H1 (cell line): Measurements from ENCODE around the gene RO60. TPM values are rescaled to one million over a fixed set of nuclear protein-coding genes. Genes with fewer than 3 reads are reported as not detected.

Experiments
- CTCF ChIA-PET: fragments of 300-600 bp; sonication (Branson Sonifier 250); formaldehyde crosslinking; loops from one replicate; lab custom pipeline; 2021; ENCODE audit not compliant: partially characterized antibody; lab: Charles Lee
- POLR2A ChIA-PET: fragments of 300-600 bp; sonication (Branson Sonifier 250); formaldehyde crosslinking; loops from one replicate; lab custom pipeline; 2021; ENCODE audit warnings: inconsistent platforms; ENCODE audit not compliant: partially characterized antibody; lab: Charles Lee
- DNase-seq, 2 experiments: peaks; one replicate each; pipeline versions ENCODE4 v3.0.0 to v3.0.0-alpha.2; 2010 to 2022; ENCODE audit warnings: low spot score in 2 of 2, low read depth in 1 of 2, mixed read lengths in 1 of 2
- FAIRE-seq: peaks from 2 replicates; lab custom pipeline; 2011; peaks lifted over from hg19 to GRCh38; lab: Jason Lieb, UNC
- H2AFZ ChIP-seq: 2 replicates; pipeline ENCODE4 v1.8.1; 2012; ENCODE audit warnings: low read length, inconsistent platforms
- H2AK5ac ChIP-seq: 2 replicates; pipeline ENCODE4 v1.6.1; 2013; ENCODE audit warnings: low read depth, low read length
- H2BK120ac ChIP-seq: replicated peaks from 2 replicates; pipeline ENCODE3; 2013; ENCODE audit warnings: low read depth, low read length, inconsistent platforms
- H2BK12ac ChIP-seq: 2 replicates; pipeline ENCODE4 v1.6.1; 2013; ENCODE audit warnings: low read depth, low read length
- H2BK15ac ChIP-seq: 2 replicates; pipeline ENCODE4 v1.6.1; 2013; ENCODE audit warnings: low read length
- H2BK20ac ChIP-seq: 2 replicates; pipeline ENCODE4 v1.6.1; 2013; ENCODE audit warnings: low read length
- H2BK5ac ChIP-seq: 2 replicates; pipeline ENCODE4 v1.6.1; 2013; ENCODE audit warnings: low read depth, low read length
- H3K14ac ChIP-seq: 2 replicates; pipeline ENCODE4 v1.6.1; 2013; ENCODE audit warnings: inconsistent platforms; ENCODE audit not compliant: insufficient read length
- H3K18ac ChIP-seq: 2 replicates; pipeline ENCODE4 v1.6.1; 2013; ENCODE audit warnings: low read length; ENCODE audit errors: extremely low read depth
- H3K23ac ChIP-seq: 2 replicates; pipeline ENCODE4 v1.6.1; 2013; ENCODE audit warnings: inconsistent platforms; ENCODE audit not compliant: insufficient read length
- H3K23me2 ChIP-seq: 2 replicates; pipeline ENCODE4 v1.6.1; 2013; ENCODE audit warnings: low read depth, low read length
- H3K27ac ChIP-seq: 2 replicates; pipeline ENCODE4 v1.6.1; 2011; ENCODE audit warnings: low read depth, low read length, inconsistent platforms
- H3K27me3 ChIP-seq, 4 experiments: replicated peaks in 1 of 4; 1 replicate in 1 of 4; 2 replicates in 3 of 4; pipeline versions ENCODE4 v1.6.1 to v1.8.1; 2011 to 2013; ENCODE audit warnings: low read length in 3 of 4, mild to moderate bottlenecking in 3 of 4, inconsistent platforms in 2 of 4, mixed read lengths in 2 of 4, moderate library complexity in 1 of 4; ENCODE audit not compliant: control insufficient read depth in 3 of 4, insufficient read depth in 3 of 4; ENCODE audit errors: extremely low read depth in 1 of 4
- H3K36me3 ChIP-seq, 4 experiments: 2 replicates each; pipeline versions ENCODE4 v1.6.1 to v1.8.1; 2011 to 2013; ENCODE audit warnings: mild to moderate bottlenecking in 4 of 4, low read length in 3 of 4, moderate library complexity in 2 of 4, control low read depth in 1 of 4, inconsistent platforms in 1 of 4; ENCODE audit not compliant: insufficient read depth in 4 of 4, control insufficient read depth in 2 of 4
- H3K4ac ChIP-seq: replicated peaks from 2 replicates; pipeline ENCODE3; 2013; ENCODE audit warnings: low read length, low read depth, mixed read lengths, inconsistent platforms; ENCODE audit not compliant: insufficient read length
- H3K4me1 ChIP-seq, 4 experiments: replicated peaks in 1 of 4; 1 replicate in 1 of 4; 2 replicates in 3 of 4; pipeline versions ENCODE4 v1.6.1 to v1.8.1; 2011 to 2013; ENCODE audit warnings: low read length in 3 of 4, inconsistent platforms in 2 of 4, mixed read lengths in 1 of 4; ENCODE audit not compliant: insufficient read depth in 4 of 4, control insufficient read depth in 3 of 4
- H3K4me2 ChIP-seq, 2 experiments: 2 replicates each; pipeline versions ENCODE4 v1.6.1 to v1.8.1; 2011 to 2013; ENCODE audit warnings: low read depth in 2 of 2, low read length in 2 of 2, control low read depth in 1 of 2, inconsistent platforms in 1 of 2, mild to moderate bottlenecking in 1 of 2; ENCODE audit not compliant: insufficient read depth in 1 of 2
- H3K4me3 ChIP-seq, 4 experiments: fragments of 200-600, 300-600 bp in 1 of 4; sonication (generic), shearing (Covaris generic), sonication (Bioruptor Twin) in 1 of 4; 2 replicates each; pipeline versions ENCODE4 v1.5.1 to v1.8.1; 2011 to 2016; ENCODE audit warnings: low read length in 4 of 4, low read depth in 3 of 4, control low read depth in 2 of 4, inconsistent platforms in 2 of 4, mild to moderate bottlenecking in 2 of 4, mixed read lengths in 1 of 4, moderate library complexity in 1 of 4; ENCODE audit not compliant: insufficient read depth in 2 of 4; ENCODE audit errors: extremely low read depth in 1 of 4
- H3K56ac ChIP-seq: replicated peaks from 2 replicates; pipeline ENCODE3; 2013; ENCODE audit warnings: low read depth, mild to moderate bottlenecking, mixed read lengths, low read length, inconsistent platforms; ENCODE audit not compliant: insufficient read length
- H3K79me1 ChIP-seq: 2 replicates; pipeline ENCODE4 v1.6.1; 2013; ENCODE audit warnings: low read depth, low read length, control low read depth
- H3K79me2 ChIP-seq, 2 experiments: 2 replicates each; pipeline versions ENCODE4 v1.6.1 to v1.8.1; 2012 to 2013; ENCODE audit warnings: low read length in 2 of 2, mild to moderate bottlenecking in 2 of 2, inconsistent platforms in 1 of 2; ENCODE audit not compliant: insufficient read depth in 2 of 2, control insufficient read depth in 1 of 2
- H3K9ac ChIP-seq, 4 experiments: replicated peaks in 1 of 4; 1 replicate in 1 of 4; 2 replicates in 3 of 4; pipeline versions ENCODE4 v1.6.1 to v1.8.1; 2011 to 2013; ENCODE audit warnings: low read depth in 3 of 4, low read length in 3 of 4, control low read depth in 2 of 4, mild to moderate bottlenecking in 2 of 4, moderate library complexity in 2 of 4, inconsistent platforms in 1 of 4; ENCODE audit errors: extremely low read depth in 1 of 4
- H3K9me3 ChIP-seq, 2 experiments: 2 replicates each; pipeline versions ENCODE4 v1.6.1 to v1.8.1; 2012 to 2013; ENCODE audit warnings: mild to moderate bottlenecking in 2 of 2, moderate library complexity in 2 of 2, control low read depth in 1 of 2, inconsistent platforms in 1 of 2, low read depth in 1 of 2, low read length in 1 of 2, mixed read lengths in 1 of 2; ENCODE audit not compliant: insufficient read depth in 2 of 2
- H4K20me1 ChIP-seq, 2 experiments: replicated peaks in 1 of 2; 2 replicates each; pipeline versions ENCODE3 to v1.8.1; 2011 to 2013; ENCODE audit warnings: inconsistent platforms in 2 of 2, low read length in 2 of 2, mild to moderate bottlenecking in 1 of 2; ENCODE audit not compliant: insufficient read depth in 2 of 2, control insufficient read depth in 1 of 2
- H4K5ac ChIP-seq: 2 replicates; pipeline ENCODE4 v1.6.1; 2013; ENCODE audit warnings: low read length, low read depth, mixed read lengths, inconsistent platforms; ENCODE audit not compliant: insufficient read length
- H4K8ac ChIP-seq: 2 replicates; pipeline ENCODE4 v1.8.0; 2013; ENCODE audit warnings: mild to moderate bottlenecking, moderate library complexity, low read length, inconsistent platforms; ENCODE audit not compliant: insufficient read depth; ENCODE audit errors: extremely low read depth
- H4K91ac ChIP-seq: replicated peaks from 2 replicates; pipeline ENCODE3; 2013; ENCODE audit warnings: low read length, mixed read lengths, inconsistent platforms; ENCODE audit not compliant: insufficient read length
- CHD2 ChIP-seq: IDR thresholded peaks from 2 replicates; pipeline ENCODE4 v1.6.1; 2012; ENCODE audit warnings: low read length, improper control_type of control experiment
- USF2 ChIP-seq: IDR thresholded peaks from 2 replicates; pipeline ENCODE4 v1.6.1; 2011; ENCODE audit warnings: low read length, improper control_type of control experiment
- polyA plus RNA-seq, 7 experiments: library from polyadenylated mRNA; depleted of rRNA in 3 of 7; stranded (reverse) in 5 of 7; unstranded in 2 of 7; fragments of >200 nt in 5 of 7; fragments of 200-250 nt in 2 of 7; gene quantifications; 1 replicate in 5 of 7; 2 replicates in 1 of 7; 4 replicates in 1 of 7; pipeline versions ENCODE4 v1.2.1 to v1.2.3, GENCODE V29; 2011 to 2013; ENCODE audit warnings: missing spikeins in 2 of 7, mixed read lengths in 2 of 7
- total RNA-seq: library from RNA; stranded (reverse); fragmentation: NEBNext Ultra II Directional; extraction: Animal tissue kit (Norgen Biotek cat#: 25700); gene quantifications from 2 replicates; pipeline ENCODE4 v1.2.1, GENCODE V29; 2021

RO60 gene
- total and polyA plus RNA-seq, 2 of the 8 experiments (the other 6 are each of a cell fraction or from before 2014, with no cell fraction given): 13.6 to 103 TPM

GRCh38 chr1:193025218-193025617 lies 34.2 kb upstream of the RO60 start:
- ChIA-PET POLR2A (no interaction called here), CTCF (interaction anchor here (1.1 to 2.2 kb wide), 3 partner anchors 15 to 218 kb away, joined by 3 to 8 read pairs (median 7); no protein-coding TSS in a partner anchor)
- Histone ChIP-seq H3K4ac (no peak overlapping the region), H3K4me1 (no peaks in the 10 kb centered on the region), H3K23ac (no peak overlapping the region), H3K27me3 (no peaks in the 10 kb centered on the region), H3K23me2 (no peaks in the 10 kb centered on the region), H3K79me2 (no peaks in the 10 kb centered on the region), H4K20me1 (peaks cover 0 to under 1% of the 10 kb centered on the region in 2 experiments), H3K79me1 (no peaks in the 10 kb centered on the region), H3K4me2 (no peak overlapping the region), H3K14ac (no peak overlapping the region), H2BK12ac (no peak overlapping the region), H2BK5ac (no peak overlapping the region), H2BK120ac (no peak overlapping the region), H3K36me3 (peaks cover 0 to 25% (median 0%) of the 10 kb centered on the region in 4 experiments; a peak in 5 of 8 replicates), H2AK5ac (no peak overlapping the region), H2BK20ac (no peak overlapping the region), H3K9ac (no peak overlapping the region), H3K4me3 (no peak overlapping the region), H2BK15ac (no peak overlapping the region), H4K8ac (no peak overlapping the region), H3K27ac (no peak overlapping the region), H3K18ac (no peak overlapping the region), H4K5ac (no peak overlapping the region), H4K91ac (no peak overlapping the region), H3K56ac (no peak overlapping the region), H2AFZ (no peak overlapping the region), H3K9me3 (no peaks in the 10 kb centered on the region)
- FAIRE-seq (no peak), DNase-seq (no peak)
- TF ChIP-seq USF2 (no peak), CHD2 (no peak)
